Activated CD8-positive, alpha-beta memory T cell treated with anti-CD3 and anti-CD28 coated beads, Interleukin-2, amount 50 U/mL, for 24 hours (primary cell): ENCODE results near the gene ARL5A.

Experiments
- DNase-seq: peaks from one replicate; pipeline ENCODE4 v3.0.0-alpha.2; 2020; ENCODE audit errors: extremely low read depth

Gene ARL5A

GRCh38 chr2:151840216-151841046 is 12.2 kb upstream of the ARL5A start:
- no peak for DNase-seq

- no peak for DNase-seq
Observed at GRCh38 chr2:151837926-151838325, 9.7 kb upstream of the ARL5A start.

GRCh38 chr2:151833984-151834383 is 5.8 kb upstream of the ARL5A start:
- no peak for DNase-seq

- DNase-seq: no peak
Observed at GRCh38 chr2:151830961-151831360, 2.7 kb upstream of the ARL5A start.

- no peak for DNase-seq
Observed at GRCh38 chr2:151828890-151829324, 686 bp upstream of the ARL5A start.

GRCh38 chr2:151827564-151828142 is 568 bp downstream of the ARL5A start:
- DNase-seq: no peak

- no peak for DNase-seq
Observed at GRCh38 chr2:151826737-151827157, 1.5 kb downstream of the ARL5A start.

GRCh38 chr2:151824886-151825285 is 3.3 kb downstream of the ARL5A start:
- no peak for DNase-seq

GRCh38 chr2:151823651-151824050 is 4.6 kb downstream of the ARL5A start:
- DNase-seq: no peak

GRCh38 chr2:151819920-151820319 is 8.3 kb downstream of the ARL5A start:
- no peak for DNase-seq

GRCh38 chr2:151817929-151818328 is 10.3 kb downstream of the ARL5A start:
- DNase-seq: no peak

- no peak for DNase-seq
Observed at GRCh38 chr2:151816843-151817242, 11.4 kb downstream of the ARL5A start.

GRCh38 chr2:151815821-151816489 is 12.3 kb downstream of the ARL5A start:
- no peak for DNase-seq

GRCh38 chr2:151810489-151810888 is 17.7 kb downstream of the ARL5A start:
- DNase-seq: no peak

GRCh38 chr2:151809073-151809383 is 19.2 kb downstream of the ARL5A start:
- no peak for DNase-seq

GRCh38 chr2:151808258-151809072 is 19.8 kb downstream of the ARL5A start:
- no peak for DNase-seq

- DNase-seq: no peak
Observed at GRCh38 chr2:151805961-151806360, 22.3 kb downstream of the ARL5A start.

GRCh38 chr2:151805343-151805742 is 22.9 kb downstream of the ARL5A start:
- no peak for DNase-seq

- DNase-seq: no peak
Observed at GRCh38 chr2:151803811-151804210, 24.4 kb downstream of the ARL5A start.

GRCh38 chr2:151802315-151802714 is 25.9 kb downstream of the ARL5A start:
- DNase-seq: no peak

GRCh38 chr2:151799886-151800292 is 28.3 kb downstream of the ARL5A start:
- DNase-seq: no peak

GRCh38 chr2:151796774-151797173 is 31.4 kb downstream of the ARL5A start:
- no peak for DNase-seq
